ENCODE measurements around the gene NCAPG2. TPM values are rescaled to one million over a fixed set of nuclear protein-coding genes. Genes with fewer than 3 reads are reported as not detected.
A peak's percentile ranks its signal among the peaks of the same experiment; 100 is the strongest.

Gene NCAPG2
- 23.8 and 46.1 TPM in 2 replicates for total RNA-seq (ENCODE audit: low replicate concordance)
- long read RNA-seq, transcript NCAPG2-201 (28 exons, 3,930 nt), result major isoform, 9 of 21 reads
- long read RNA-seq, partial matches to known transcripts, result 10 of 21 reads
- long read RNA-seq, other reads (novel, unspliced or antisense), result 2 of 21 reads

GRCh38 chr7:158704524-158705233 lies at the start of gene NCAPG2:
NCAPG2 (minus strand) TSS chr7:158704804; CDS start chr7:158701899, 2,905 bp downstream.
- H3K9me3 Mint-ChIP-seq, result no peaks in the 10 kb centered on the region

GRCh38 chr7:158753900-158754299 lies 49.3 kb upstream of the NCAPG2 start:
- H3K36me3 Mint-ChIP-seq, result peaks cover 29% of the 10 kb centered on the region
- no peak for TF ChIP-seq CTCF (conservative IDR thresholded peaks at IDR 0.05)
- no peaks in the 10 kb centered on the region for H3K4me1 Mint-ChIP-seq (ENCODE audit: unreplicated experiment)
- no peak for DNase-seq (ENCODE audit: extremely low spot score, unreplicated experiment)
- H3K4me3 Mint-ChIP-seq, result no peak overlapping the region
- H3K27me3 Mint-ChIP-seq, result no peaks in the 10 kb centered on the region
- no peaks in the 10 kb centered on the region for H3K9me3 Mint-ChIP-seq
- H3K27ac Mint-ChIP-seq, result no peak overlapping the region

More at GRCh38 chr7:158704524-158705233, at the start of gene NCAPG2:
- H3K36me3 Mint-ChIP-seq, result peaks cover under 1% of the 10 kb centered on the region
- no peaks in the 10 kb centered on the region for H3K27me3 Mint-ChIP-seq
- TF ChIP-seq CTCF (conservative IDR thresholded peaks at IDR 0.05), result peak; percentile 61
- DNase-seq (ENCODE audit: extremely low spot score, unreplicated experiment), result peak; percentile 98
- peak within 1 kb of the TSS; percentile 46 for H3K27ac Mint-ChIP-seq
- H3K4me1 Mint-ChIP-seq (ENCODE audit: unreplicated experiment), result peaks cover 19% of the 10 kb centered on the region
- peak within 1 kb of the TSS; percentile 82 for H3K4me3 Mint-ChIP-seq

GRCh38 chr7:158751751-158752150 lies 47.1 kb upstream of the NCAPG2 start:
- TF ChIP-seq CTCF (conservative IDR thresholded peaks at IDR 0.05), result no peak
- DNase-seq (ENCODE audit: extremely low spot score, unreplicated experiment), result no peak
- Mint-ChIP-seq H3K36me3 (peaks cover 16% of the 10 kb centered on the region), H3K4me3 (no peak overlapping the region), H3K4me1 (ENCODE audit: unreplicated experiment) (no peaks in the 10 kb centered on the region), H3K9me3 (no peaks in the 10 kb centered on the region), H3K27me3 (no peaks in the 10 kb centered on the region), H3K27ac (no peak overlapping the region)

- H3K9me3 Mint-ChIP-seq, result no peaks in the 10 kb centered on the region
- no peak overlapping the region for H3K27ac Mint-ChIP-seq
- no peak for TF ChIP-seq CTCF (conservative IDR thresholded peaks at IDR 0.05)
- peaks cover 15% of the 10 kb centered on the region for H3K36me3 Mint-ChIP-seq
- DNase-seq (ENCODE audit: extremely low spot score, unreplicated experiment), result no peak
- H3K27me3 Mint-ChIP-seq, result no peaks in the 10 kb centered on the region
- H3K4me3 Mint-ChIP-seq, result no peak overlapping the region
- H3K4me1 Mint-ChIP-seq (ENCODE audit: unreplicated experiment), result no peaks in the 10 kb centered on the region
Measured at GRCh38 chr7:158751199-158751598, 46.6 kb upstream of the NCAPG2 start.

- Mint-ChIP-seq H3K4me3 (no peak overlapping the region), H3K4me1 (ENCODE audit: unreplicated experiment) (no peaks in the 10 kb centered on the region), H3K27ac (no peak overlapping the region), H3K36me3 (peaks cover 14% of the 10 kb centered on the region), H3K9me3 (no peaks in the 10 kb centered on the region), H3K27me3 (no peaks in the 10 kb centered on the region)
- TF ChIP-seq CTCF (conservative IDR thresholded peaks at IDR 0.05), result no peak
- DNase-seq (ENCODE audit: extremely low spot score, unreplicated experiment), result peak; percentile 13
Measured at GRCh38 chr7:158750702-158751101, 46.1 kb upstream of the NCAPG2 start.

All from type B pancreatic cell (in vitro differentiated cells).